Activated naive CD8-positive, alpha-beta T cell (primary cell): ENCODE data around the gene MAP2K4.

ENCODE experiments used
- H3K27ac Mint-ChIP-seq: one replicate; pipeline ENCODE4 v1.8.0; 2021; ENCODE audit warnings: mixed read lengths
- H3K27me3 Mint-ChIP-seq: one replicate; pipeline ENCODE4 v1.8.0; 2021; ENCODE audit warnings: mixed read lengths
- H3K36me3 Mint-ChIP-seq: one replicate; pipeline ENCODE4 v1.8.0; 2021; ENCODE audit warnings: mixed read lengths
- H3K4me1 Mint-ChIP-seq: one replicate; pipeline ENCODE4 v1.8.0; 2021; ENCODE audit warnings: low read depth, mixed read lengths
- H3K4me3 Mint-ChIP-seq: one replicate; pipeline ENCODE4 v1.8.0; 2021; ENCODE audit warnings: mild to moderate bottlenecking, mixed read lengths
- H3K9me3 Mint-ChIP-seq: one replicate; pipeline ENCODE4 v1.8.0; 2021; ENCODE audit warnings: low read depth, mixed read lengths

MAP2K4 gene

DNA sequence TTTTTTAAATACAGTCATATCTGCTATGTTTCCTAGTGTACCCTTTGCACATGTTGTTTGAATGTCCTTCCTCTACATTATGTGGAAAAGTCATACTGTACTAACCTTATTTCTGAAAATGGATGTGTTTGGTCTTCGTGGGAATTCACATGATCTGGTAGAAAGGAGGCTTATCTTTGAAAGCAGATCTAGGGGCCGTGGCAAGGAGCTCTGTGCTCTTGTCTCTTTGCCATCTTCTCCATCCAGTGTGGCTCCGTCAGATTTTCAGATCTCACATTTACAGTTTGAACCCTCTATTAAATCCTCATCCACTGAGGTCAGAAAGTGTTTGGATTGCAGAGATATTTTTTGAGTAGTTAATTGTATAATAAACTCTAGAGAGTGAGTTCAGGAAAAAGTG, 32.9 kb downstream of the MAP2K4 start:
- H3K27me3 Mint-ChIP-seq = no peaks in the 10 kb centered on the region
- peaks cover 92% of the 10 kb centered on the region for H3K4me1 Mint-ChIP-seq
- H3K9me3 Mint-ChIP-seq = no peaks in the 10 kb centered on the region
- H3K4me3 Mint-ChIP-seq = peak overlapping the region; percentile 39
- H3K27ac Mint-ChIP-seq = peak overlapping the region; percentile 66
- peaks cover 3% of the 10 kb centered on the region for H3K36me3 Mint-ChIP-seq

DNA sequence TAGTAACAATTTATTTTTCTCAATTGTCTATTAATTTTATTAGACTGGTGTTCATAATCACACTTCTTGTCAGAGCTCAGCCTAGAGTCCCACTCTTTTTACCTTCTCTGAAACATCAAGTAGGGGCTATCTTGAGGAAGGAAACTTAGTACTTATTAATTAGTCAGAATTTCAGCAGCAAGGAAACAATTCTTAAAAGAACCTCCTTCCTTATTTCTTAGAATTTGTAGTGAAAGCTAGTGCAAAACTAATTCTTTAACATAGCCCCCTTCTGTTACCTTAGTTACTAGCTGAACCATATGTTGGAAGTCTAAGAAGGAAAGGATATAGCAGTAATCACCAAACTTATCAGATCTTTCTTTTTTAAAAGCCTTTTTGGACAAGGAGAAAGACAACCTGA, 35.2 kb downstream of the MAP2K4 start:
- H3K36me3 Mint-ChIP-seq = peaks cover 11% of the 10 kb centered on the region
- peak overlapping the region; percentile 84 for H3K27ac Mint-ChIP-seq
- H3K4me1 Mint-ChIP-seq = peaks cover 79% of the 10 kb centered on the region
- H3K4me3 Mint-ChIP-seq = peak overlapping the region; percentile 60
- H3K9me3 Mint-ChIP-seq = no peaks in the 10 kb centered on the region
- H3K27me3 Mint-ChIP-seq = no peaks in the 10 kb centered on the region

DNA sequence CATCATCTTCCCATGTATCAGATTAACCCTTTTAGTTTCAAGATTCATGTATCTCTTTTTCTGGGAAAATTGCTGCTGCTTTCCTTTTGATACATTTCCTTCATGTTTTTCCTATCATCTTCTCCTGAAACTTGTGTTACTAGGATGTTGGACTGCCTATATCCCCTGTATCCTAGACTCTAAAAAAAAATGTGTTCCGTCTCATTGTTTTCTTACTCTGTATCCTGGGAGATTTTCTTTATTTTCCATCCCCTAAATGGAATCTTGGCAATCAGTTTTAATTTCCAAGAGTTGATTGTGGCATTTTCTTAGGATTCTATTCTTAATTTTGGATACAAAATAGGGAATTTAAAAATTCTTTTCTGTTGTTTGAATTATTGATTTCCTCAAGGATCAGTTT, 36.8 kb downstream of the MAP2K4 start:
- Mint-ChIP-seq H3K4me3 (no peak overlapping the region), H3K4me1 (peaks cover 63% of the 10 kb centered on the region), H3K9me3 (no peaks in the 10 kb centered on the region), H3K36me3 (peaks cover 17% of the 10 kb centered on the region), H3K27me3 (no peaks in the 10 kb centered on the region), H3K27ac (peak overlapping the region; percentile 84)

DNA sequence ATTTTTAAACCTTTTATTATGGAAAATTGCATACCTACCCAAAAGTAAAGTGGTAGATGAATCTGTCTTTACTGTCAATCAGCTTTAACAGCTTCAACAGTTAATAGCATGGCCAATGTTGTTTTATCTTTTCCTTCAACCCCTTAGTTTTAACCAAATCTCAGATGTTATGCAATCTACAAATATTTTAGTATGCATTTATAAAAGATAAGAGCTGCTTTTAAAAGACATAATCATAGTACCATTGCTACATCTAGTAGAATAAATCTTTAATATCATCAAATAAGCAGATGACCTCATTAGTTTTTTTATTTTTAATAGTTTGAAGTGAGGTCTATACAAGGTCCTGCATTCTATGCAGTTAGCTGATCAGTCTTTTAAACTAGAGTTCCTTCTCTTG, 37.9 kb downstream of the MAP2K4 start:
- no peaks in the 10 kb centered on the region for H3K27me3 Mint-ChIP-seq
- peaks cover 20% of the 10 kb centered on the region for H3K36me3 Mint-ChIP-seq
- H3K4me3 Mint-ChIP-seq = no peak overlapping the region
- peaks cover 55% of the 10 kb centered on the region for H3K4me1 Mint-ChIP-seq
- no peaks in the 10 kb centered on the region for H3K9me3 Mint-ChIP-seq
- no peak overlapping the region for H3K27ac Mint-ChIP-seq

DNA sequence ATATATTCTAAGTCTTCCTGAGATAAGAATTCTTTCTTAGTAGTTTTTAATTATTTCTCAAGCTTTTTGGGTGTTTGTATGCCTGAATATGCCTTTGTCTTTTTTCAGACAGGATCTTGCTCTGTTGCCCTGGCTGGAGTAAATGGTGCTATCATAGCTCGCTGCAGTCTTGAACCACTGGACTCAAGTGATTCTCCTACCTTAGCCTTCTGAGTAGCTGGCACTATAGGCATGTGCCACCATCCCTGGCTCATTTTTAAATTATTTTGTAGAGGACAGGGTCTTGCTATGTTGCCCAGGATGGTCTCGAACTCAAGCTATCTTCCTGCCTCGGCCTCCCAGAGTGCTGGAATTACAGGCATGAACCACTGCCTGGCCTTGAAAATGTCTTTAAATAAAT, 41.6 kb downstream of the MAP2K4 start:
- Mint-ChIP-seq H3K4me3 (no peak overlapping the region), H3K27me3 (no peaks in the 10 kb centered on the region), H3K9me3 (no peaks in the 10 kb centered on the region), H3K27ac (no peak overlapping the region), H3K4me1 (peaks cover 19% of the 10 kb centered on the region), H3K36me3 (peaks cover 24% of the 10 kb centered on the region)

DNA sequence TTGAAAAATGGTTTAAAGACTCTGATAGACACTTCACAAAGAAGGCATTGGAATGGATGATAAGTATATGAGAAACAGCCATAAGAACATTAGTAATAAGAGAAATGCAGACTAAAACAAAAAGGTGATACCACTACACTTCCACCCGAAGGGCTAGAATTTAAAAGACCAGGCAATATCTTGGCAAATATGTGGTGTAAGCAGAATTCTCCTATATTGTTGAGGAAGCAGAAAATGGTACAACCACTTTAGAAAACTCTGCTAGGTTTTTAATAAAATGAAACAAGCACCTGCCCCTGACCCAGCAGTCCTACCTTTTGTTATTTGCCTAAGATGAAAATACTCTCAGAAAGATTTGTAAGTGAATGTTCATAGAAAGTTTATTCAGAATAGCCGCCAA, 43.7 kb downstream of the MAP2K4 start:
- H3K27ac Mint-ChIP-seq = no peak overlapping the region
- H3K9me3 Mint-ChIP-seq = no peaks in the 10 kb centered on the region
- no peaks in the 10 kb centered on the region for H3K27me3 Mint-ChIP-seq
- peaks cover 19% of the 10 kb centered on the region for H3K36me3 Mint-ChIP-seq
- H3K4me1 Mint-ChIP-seq = peaks cover 6% of the 10 kb centered on the region
- H3K4me3 Mint-ChIP-seq = no peak overlapping the region

DNA sequence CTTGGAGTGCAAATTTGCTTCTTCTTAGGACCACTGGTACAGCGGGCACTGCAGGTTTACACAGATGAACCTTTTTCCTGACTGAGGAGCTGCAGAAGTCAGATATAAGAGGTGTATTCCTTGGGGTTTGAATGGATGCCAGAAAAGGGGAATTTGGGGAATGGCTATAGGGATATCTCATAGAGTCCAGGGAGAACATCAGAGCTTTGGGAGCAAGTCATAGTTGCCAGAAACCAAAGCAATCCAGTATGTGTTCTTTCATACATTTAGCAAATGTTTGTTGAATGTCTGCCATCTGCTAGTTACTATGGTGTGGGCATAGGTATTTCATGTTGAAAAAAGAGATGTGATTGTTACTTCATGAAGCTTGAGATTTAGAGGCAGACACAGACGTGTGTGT, 46.8 kb downstream of the MAP2K4 start:
- Mint-ChIP-seq H3K4me3 (no peak overlapping the region), H3K27ac (no peak overlapping the region), H3K27me3 (no peaks in the 10 kb centered on the region)

DNA sequence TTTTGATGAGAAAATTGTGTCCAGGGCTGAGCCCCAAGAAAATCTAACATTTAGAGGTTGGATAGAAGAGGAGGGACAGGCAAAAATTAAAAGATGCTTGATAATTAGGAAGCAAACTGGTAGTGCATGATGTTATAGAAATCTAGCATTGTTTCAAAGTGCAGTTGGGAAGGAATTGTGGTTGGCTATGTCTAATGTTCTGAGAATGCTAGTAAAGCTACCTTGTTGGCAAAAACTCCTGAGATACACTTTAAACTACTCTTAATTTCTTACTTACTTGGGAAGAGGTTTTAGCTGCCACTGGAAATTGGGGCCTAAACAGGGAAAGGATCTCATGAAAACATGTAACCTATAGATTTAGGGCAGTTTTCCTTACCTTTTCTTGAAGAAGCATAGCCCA, 48.3 kb downstream of the MAP2K4 start:
- H3K4me3 Mint-ChIP-seq = no peak overlapping the region
- no peaks in the 10 kb centered on the region for H3K4me1 Mint-ChIP-seq
- H3K36me3 Mint-ChIP-seq = peaks cover 13% of the 10 kb centered on the region
- no peaks in the 10 kb centered on the region for H3K9me3 Mint-ChIP-seq
- H3K27ac Mint-ChIP-seq = no peak overlapping the region
- no peaks in the 10 kb centered on the region for H3K27me3 Mint-ChIP-seq

More for the DNA sequence above, 46.8 kb downstream of the MAP2K4 start:
- Mint-ChIP-seq H3K36me3 (peaks cover 11% of the 10 kb centered on the region), H3K9me3 (no peaks in the 10 kb centered on the region), H3K4me1 (no peaks in the 10 kb centered on the region)

DNA sequence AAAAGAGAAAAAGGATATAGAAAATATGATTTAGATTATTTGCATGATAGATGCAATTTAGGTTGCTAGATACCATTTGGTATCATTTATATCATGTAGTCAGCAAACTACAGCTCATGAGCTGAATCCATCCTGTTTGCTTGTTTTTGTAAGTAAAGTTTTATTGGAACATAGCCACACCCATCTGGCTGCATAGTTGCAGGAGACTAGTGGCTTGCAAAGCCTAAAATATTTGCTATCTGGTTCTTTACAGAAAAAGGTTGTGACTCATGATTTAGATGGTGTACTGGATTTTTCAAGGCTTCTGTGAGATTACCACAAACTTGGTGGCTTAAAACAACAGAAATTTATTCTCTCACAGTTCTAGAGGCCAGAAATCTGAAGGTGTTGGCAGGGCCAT, 49.9 kb downstream of the MAP2K4 start:
- H3K27me3 Mint-ChIP-seq = no peaks in the 10 kb centered on the region
- no peak overlapping the region for H3K4me3 Mint-ChIP-seq
- no peaks in the 10 kb centered on the region for H3K9me3 Mint-ChIP-seq
- peaks cover 19% of the 10 kb centered on the region for H3K36me3 Mint-ChIP-seq
- H3K27ac Mint-ChIP-seq = no peak overlapping the region
- H3K4me1 Mint-ChIP-seq = peaks cover 5% of the 10 kb centered on the region

DNA sequence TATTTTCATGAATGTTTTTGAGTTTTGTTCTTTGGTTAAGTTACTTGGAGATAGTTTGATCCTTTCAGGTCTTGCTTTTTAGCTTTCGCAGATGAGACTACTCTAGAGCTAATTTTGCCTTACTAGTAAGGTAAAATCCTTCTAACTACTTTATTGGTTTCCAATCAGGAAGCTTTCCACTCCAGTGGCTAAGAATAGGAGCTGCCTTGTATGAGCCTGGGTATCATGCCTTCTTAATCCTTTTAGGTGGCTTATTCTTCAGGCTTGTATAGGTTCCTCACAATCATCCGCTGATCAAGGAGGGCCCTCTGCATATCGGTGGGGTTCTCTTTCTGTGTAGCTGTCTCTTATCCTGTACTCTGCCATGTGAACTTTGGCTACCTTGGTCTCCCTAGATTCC, 53.7 kb downstream of the MAP2K4 start:
- H3K27ac Mint-ChIP-seq = no peak overlapping the region
- no peaks in the 10 kb centered on the region for H3K9me3 Mint-ChIP-seq
- H3K4me3 Mint-ChIP-seq = no peak overlapping the region
- H3K27me3 Mint-ChIP-seq = no peaks in the 10 kb centered on the region
- H3K4me1 Mint-ChIP-seq = peaks cover 9% of the 10 kb centered on the region
- peaks cover 37% of the 10 kb centered on the region for H3K36me3 Mint-ChIP-seq

DNA sequence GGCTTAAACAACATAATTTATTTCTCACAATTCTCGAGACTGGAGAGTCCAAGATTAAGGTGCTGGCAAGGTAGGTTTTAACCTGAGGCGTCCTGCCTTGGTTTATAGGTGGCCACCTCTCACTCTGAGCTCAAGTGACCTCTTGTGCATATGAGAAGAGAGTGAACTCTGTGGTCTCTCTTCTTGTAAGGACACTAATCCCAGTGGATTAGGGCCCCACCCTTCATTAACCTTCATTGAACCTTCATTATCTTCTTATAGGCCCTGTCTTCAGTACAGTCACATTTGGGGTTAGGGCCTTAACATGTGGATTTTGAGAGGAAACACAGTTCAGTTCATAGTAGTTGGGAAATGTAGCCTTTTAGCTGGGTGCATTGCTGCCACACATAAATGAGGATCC, 57.1 kb downstream of the MAP2K4 start:
- no peak overlapping the region for H3K27ac Mint-ChIP-seq
- no peak overlapping the region for H3K4me3 Mint-ChIP-seq
- no peaks in the 10 kb centered on the region for H3K27me3 Mint-ChIP-seq
- H3K9me3 Mint-ChIP-seq = no peaks in the 10 kb centered on the region
- peaks cover 48% of the 10 kb centered on the region for H3K36me3 Mint-ChIP-seq
- peaks cover 16% of the 10 kb centered on the region for H3K4me1 Mint-ChIP-seq

DNA sequence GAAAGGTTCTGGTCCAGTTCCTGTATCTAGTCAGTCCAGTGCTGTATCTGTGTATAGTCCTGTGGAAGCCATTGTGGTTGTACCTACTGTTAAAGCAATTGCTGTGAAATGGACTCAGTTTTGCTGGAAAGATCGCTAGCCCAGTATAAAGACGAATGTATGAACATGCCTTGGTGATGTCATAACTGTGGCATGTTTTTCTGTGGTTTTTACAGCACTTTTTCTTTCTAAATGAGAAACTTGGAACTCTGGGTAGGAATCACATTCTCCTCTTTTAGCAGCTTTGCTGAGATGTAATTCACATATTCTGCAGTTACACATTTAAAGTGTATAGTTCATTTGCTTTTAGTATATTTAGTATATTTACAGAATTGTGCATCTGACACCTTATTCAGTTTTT, 58.1 kb downstream of the MAP2K4 start:
- no peak overlapping the region for H3K27ac Mint-ChIP-seq
- peaks cover 43% of the 10 kb centered on the region for H3K36me3 Mint-ChIP-seq
- H3K9me3 Mint-ChIP-seq = no peaks in the 10 kb centered on the region
- H3K27me3 Mint-ChIP-seq = no peaks in the 10 kb centered on the region
- H3K4me1 Mint-ChIP-seq = peaks cover 16% of the 10 kb centered on the region
- no peak overlapping the region for H3K4me3 Mint-ChIP-seq

DNA sequence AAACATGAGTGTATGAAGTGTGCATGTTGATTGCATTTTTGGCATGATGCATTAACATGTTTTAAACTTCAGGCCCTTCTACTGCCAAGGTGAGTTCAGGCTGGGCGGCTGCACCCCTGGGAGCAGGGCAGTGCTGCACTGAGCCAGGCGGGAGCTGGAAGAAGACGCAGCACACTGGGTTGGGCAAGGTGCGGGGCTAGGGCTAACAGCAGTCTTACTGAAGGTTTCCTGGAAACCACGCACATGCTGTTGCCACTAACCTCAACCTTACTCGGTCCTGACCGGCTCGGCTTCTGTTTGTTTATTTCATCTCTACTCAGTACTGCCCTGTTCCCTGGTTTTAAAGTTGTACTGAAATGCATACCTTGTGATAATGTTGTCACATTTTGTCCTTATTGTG, 61.0 kb downstream of the MAP2K4 start:
- Mint-ChIP-seq H3K36me3 (peaks cover 36% of the 10 kb centered on the region), H3K27me3 (no peaks in the 10 kb centered on the region), H3K4me3 (no peak overlapping the region), H3K4me1 (peaks cover 29% of the 10 kb centered on the region), H3K27ac (no peak overlapping the region), H3K9me3 (no peaks in the 10 kb centered on the region)

DNA sequence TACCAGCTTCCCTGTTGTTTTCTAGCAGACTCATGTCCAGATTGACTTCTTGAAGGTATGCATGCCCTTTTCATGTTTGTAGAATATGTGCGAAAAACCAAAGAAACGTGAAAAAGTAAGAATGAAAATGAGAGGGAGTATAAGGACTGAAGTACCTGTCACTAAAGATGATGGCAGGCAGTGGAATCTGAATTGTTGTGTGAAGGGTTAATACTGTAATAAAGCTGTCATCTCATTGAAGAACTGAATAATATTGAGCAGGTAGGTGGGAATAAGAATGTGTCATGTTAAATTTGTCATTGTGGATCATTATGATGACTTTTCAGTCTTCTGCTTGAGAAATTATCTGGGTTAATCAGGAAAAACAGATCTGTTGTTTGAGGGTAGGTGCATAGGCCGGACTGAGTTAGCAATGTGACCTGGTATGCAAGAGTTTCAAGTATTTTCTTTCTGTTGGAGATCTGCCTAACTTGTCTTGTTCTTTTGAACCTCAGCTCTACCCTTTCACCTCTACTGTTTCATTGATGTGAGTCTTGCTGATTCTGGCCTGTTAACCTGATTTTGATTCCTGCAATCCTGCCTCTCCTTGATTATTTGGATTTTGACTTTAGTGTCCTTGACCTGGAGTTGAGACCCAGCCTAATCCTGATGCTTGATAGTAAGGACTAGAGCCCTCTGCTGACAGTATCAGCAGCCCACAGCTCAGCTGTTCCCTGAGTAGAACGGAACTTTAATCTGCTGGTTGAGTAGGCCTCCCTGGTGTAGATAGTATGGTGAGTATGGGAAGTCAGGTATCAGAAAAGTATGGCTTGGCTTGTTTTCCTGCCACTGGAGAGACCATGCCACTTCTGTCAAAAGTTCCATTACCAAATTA, 64.6 kb downstream of the MAP2K4 start:
- H3K27me3 Mint-ChIP-seq = no peaks in the 10 kb centered on the region
- H3K36me3 Mint-ChIP-seq = peaks cover 27% of the 10 kb centered on the region
- H3K27ac Mint-ChIP-seq = no peak overlapping the region
- no peak overlapping the region for H3K4me3 Mint-ChIP-seq
- no peaks in the 10 kb centered on the region for H3K9me3 Mint-ChIP-seq
- peaks cover 28% of the 10 kb centered on the region for H3K4me1 Mint-ChIP-seq

DNA sequence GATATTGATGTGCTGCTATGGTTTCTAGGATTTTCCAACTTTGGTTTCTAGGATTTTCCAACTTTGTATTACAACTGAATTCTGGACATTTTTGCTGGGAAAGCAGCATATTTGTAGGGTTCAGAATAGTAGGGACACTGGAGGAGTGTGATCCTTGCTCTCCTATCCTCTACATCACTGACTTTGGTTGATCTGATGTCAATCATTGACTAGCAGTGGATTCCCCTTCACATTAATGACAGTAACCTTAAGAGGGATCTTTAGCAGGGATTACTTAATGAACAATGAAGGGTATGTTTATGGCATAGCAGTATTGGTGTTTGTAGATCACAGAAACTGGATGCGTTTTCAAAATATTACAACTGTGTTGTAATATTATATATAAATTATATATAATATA, 67.4 kb downstream of the MAP2K4 start:
- no peak overlapping the region for H3K4me3 Mint-ChIP-seq
- H3K27me3 Mint-ChIP-seq = no peaks in the 10 kb centered on the region
- no peaks in the 10 kb centered on the region for H3K9me3 Mint-ChIP-seq
- H3K4me1 Mint-ChIP-seq = peaks cover 30% of the 10 kb centered on the region
- no peak overlapping the region for H3K27ac Mint-ChIP-seq
- peaks cover 22% of the 10 kb centered on the region for H3K36me3 Mint-ChIP-seq

DNA sequence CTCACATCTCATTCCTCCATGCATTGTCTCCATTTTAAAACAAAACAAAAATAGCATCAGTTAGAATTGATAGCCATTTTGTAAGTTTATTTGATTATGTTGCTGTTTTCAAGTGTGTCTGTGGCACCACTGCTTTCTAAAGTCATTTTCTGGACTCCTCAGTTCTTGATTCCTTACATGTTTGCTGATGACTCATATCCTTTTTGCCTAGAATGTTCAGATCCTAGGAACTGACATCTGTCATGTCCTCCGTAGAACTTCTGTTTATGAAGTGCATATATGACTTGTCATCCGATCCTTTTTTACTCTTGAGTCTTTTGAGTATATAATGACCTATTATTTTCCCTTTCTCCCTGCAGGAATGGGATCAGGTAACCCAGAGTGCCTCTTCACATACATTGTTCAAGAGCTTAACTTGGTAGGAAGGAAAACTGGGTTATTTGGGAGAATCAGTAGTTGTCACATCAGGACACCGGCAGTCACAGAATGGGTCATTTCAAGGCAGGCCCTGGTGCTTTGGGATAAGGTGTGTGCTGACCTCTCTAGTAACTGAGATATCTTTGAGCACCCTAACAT, 69.2 kb downstream of the MAP2K4 start:
- H3K4me3 Mint-ChIP-seq = no peak overlapping the region
- H3K27me3 Mint-ChIP-seq = no peaks in the 10 kb centered on the region
- peaks cover 26% of the 10 kb centered on the region for H3K4me1 Mint-ChIP-seq
- no peak overlapping the region for H3K27ac Mint-ChIP-seq
- no peaks in the 10 kb centered on the region for H3K9me3 Mint-ChIP-seq
- peaks cover 24% of the 10 kb centered on the region for H3K36me3 Mint-ChIP-seq
